H1 (cell line): ENCODE results near the gene GRM6. TPM values are rescaled to one million over a fixed set of nuclear protein-coding genes. Genes with fewer than 3 reads are reported as not detected.

Experiments used
- E2F6 ChIP-seq: IDR thresholded peaks from 2 replicates; pipeline ENCODE4 v1.6.1; 2012; ENCODE audit warnings: inconsistent platforms
- POLR2A ChIP-seq, 2 experiments: IDR thresholded peaks; 1 replicate in 1 of 2; 2 replicates in 1 of 2; pipeline ENCODE4 v1.6.1; 2011; ENCODE audit warnings: low read depth in 2 of 2, low read length in 2 of 2, mild to moderate bottlenecking in 2 of 2; ENCODE audit errors: control extremely low read depth in 1 of 2
- polyA plus RNA-seq, 7 experiments: library from polyadenylated mRNA; depleted of rRNA in 3 of 7; stranded (reverse) in 5 of 7; unstranded in 2 of 7; fragments of >200 nt in 5 of 7; fragments of 200-250 nt in 2 of 7; gene quantifications; 1 replicate in 5 of 7; 2 replicates in 1 of 7; 4 replicates in 1 of 7; pipeline versions ENCODE4 v1.2.1 to v1.2.3, GENCODE V29; 2011 to 2013; ENCODE audit warnings: missing spikeins in 2 of 7, mixed read lengths in 2 of 7
- total RNA-seq: library from RNA; stranded (reverse); fragmentation: NEBNext Ultra II Directional; extraction: Animal tissue kit (Norgen Biotek cat#: 25700); gene quantifications from 2 replicates; pipeline ENCODE4 v1.2.1, GENCODE V29; 2021

The GRM6 gene
- total and polyA plus RNA-seq, 2 of the 8 experiments (the other 6 are each of a cell fraction or from before 2014, with no cell fraction given) = not detected

GRCh38 chr5:178993955-178994579, 1.1 kb downstream of the GRM6 start (continued):
- TF ChIP-seq E2F6 (no peak), POLR2A (IDR thresholded peaks at IDR 0.05; ENCODE audit: control extremely low read depth in 1 of 2, low read depth in 2 of 2, low read length in 2 of 2) (no peak)
